ENCODE measurements around the gene TMEM130.

DNA sequence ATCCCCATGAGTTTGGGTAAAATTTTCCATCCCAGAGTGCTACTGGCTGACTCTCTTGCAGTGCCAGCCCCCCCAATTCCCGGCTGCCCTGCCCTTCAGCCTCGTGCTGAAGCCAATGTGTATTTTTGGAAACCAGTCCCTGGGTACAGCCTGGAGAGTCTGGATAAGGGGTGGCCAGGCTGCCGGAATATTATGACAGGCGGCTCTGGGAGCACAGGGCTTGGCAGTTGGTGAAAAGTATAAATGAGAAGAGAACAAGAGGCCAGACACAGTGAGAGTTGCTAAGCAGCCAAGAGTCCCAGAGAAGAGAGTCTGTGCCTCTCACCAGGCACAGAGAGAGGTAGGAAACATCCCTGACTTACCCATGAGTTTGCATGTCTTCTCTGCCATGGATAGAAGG is 53.6 kb downstream of the TMEM130 start:
- TF ChIP-seq, protein P1, sequence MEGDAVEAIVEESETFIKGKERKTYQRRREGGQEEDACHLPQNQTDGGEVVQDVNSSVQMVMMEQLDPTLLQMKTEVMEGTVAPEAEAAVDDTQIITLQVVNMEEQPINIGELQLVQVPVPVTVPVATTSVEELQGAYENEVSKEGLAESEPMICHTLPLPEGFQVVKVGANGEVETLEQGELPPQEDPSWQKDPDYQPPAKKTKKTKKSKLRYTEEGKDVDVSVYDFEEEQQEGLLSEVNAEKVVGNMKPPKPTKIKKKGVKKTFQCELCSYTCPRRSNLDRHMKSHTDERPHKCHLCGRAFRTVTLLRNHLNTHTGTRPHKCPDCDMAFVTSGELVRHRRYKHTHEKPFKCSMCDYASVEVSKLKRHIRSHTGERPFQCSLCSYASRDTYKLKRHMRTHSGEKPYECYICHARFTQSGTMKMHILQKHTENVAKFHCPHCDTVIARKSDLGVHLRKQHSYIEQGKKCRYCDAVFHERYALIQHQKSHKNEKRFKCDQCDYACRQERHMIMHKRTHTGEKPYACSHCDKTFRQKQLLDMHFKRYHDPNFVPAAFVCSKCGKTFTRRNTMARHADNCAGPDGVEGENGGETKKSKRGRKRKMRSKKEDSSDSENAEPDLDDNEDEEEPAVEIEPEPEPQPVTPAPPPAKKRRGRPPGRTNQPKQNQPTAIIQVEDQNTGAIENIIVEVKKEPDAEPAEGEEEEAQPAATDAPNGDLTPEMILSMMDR (IDR thresholded peaks at IDR 0.05): no peak
- TF ChIP-seq POLR2AphosphoS5 (IDR thresholded peaks at IDR 0.05): no peak

Data from prostate gland (tissue), 2 donors.